ENCODE measurements around the gene ZNF524. TPM values are rescaled to one million over a fixed set of nuclear protein-coding genes. Genes with fewer than 3 reads are reported as not detected.
"Not testable (repeated sequence)": the region's sequence is repeated elsewhere in the genome, so short reads cannot be mapped to it uniquely, and the experiment has no call there.

Gene ZNF524
- polyA plus RNA-seq, 2 of the 4 experiments (the other 2 are of a cell fraction), result 6.4 to 9.7 TPM

DNA sequence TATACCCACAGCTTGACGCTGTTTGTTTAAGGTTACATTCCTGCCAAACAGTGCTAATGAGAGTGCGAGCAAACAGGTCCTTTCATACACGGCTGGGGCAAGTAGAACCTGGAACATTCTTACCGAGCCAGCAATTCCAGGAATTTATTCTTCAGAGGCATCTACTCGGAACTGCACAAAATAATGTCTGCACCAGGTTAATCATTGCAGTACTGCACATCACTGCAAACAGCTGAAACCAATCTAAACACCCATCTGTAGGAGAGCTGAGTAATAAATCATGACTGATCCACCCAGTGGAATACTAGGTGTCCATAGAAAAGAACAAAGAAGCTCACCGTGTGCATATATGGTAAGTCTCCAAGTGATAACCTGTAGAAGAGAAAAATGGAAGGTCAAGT is 18.3 kb upstream of the ZNF524 start:
- TF ChIP-seq GATA3 (IDR thresholded peaks at IDR 0.05; ENCODE audit: borderline replicate concordance), result peak; percentile 73; the same call in 1 of the 2 replicates
- peak; percentile 29; the same call in 1 of the 2 replicates for TF ChIP-seq HOXB5 (CRISPR knock-in tag; IDR thresholded peaks at IDR 0.05)
- TF ChIP-seq, protein P1, sequence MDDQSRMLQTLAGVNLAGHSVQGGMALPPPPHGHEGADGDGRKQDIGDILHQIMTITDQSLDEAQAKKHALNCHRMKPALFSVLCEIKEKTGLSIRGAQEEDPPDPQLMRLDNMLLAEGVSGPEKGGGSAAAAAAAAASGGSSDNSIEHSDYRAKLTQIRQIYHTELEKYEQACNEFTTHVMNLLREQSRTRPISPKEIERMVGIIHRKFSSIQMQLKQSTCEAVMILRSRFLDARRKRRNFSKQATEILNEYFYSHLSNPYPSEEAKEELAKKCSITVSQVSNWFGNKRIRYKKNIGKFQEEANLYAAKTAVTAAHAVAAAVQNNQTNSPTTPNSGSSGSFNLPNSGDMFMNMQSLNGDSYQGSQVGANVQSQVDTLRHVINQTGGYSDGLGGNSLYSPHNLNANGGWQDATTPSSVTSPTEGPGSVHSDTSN (IDR thresholded peaks at IDR 0.05), result peak; percentile 73; the same call in 1 of the 2 replicates
- peak; percentile 41; the same call in 1 of the 2 replicates for TF ChIP-seq MAX (IDR thresholded peaks at IDR 0.05)
- no peak for TF ChIP-seq NFE2L2 (conservative IDR thresholded peaks at IDR 0.05; ENCODE audit: low read length)
- peak overlapping the region; percentile 85 for H3K4me2 ChIP-seq
- H3K4me3 ChIP-seq, result peak overlapping the region; percentile 96; the same call in 2 of the 3 replicates
- H3K9me3 ChIP-seq, result no peaks in the 10 kb centered on the region
- ChIA-PET POLR2A (interaction anchor here (1.1 to 2.7 kb wide), 6 partner anchors 18 to 62 kb away, joined by 4 to 22 read pairs (median 9); partner anchors contain the start of genes FIZ1, ZNF524 and ZNF865), CTCF (interaction anchor here (1.0 to 3.0 kb wide), 8 partner anchors 25 to 86 kb away, joined by 3 to 20 read pairs (median 6); partner anchors contain the start of gene ZNF865)
- DNase-seq (ENCODE audit: low read depth in 1 of 2, low spot score in 1 of 2) (peak; percentile 67 to 88), ATAC-seq (peak; percentile 42 to 69; a peak in 5 of 6 replicates), FAIRE-seq (peak; percentile 98)
- peaks cover 38% of the 10 kb centered on the region for H3K4me1 ChIP-seq
- 3% methylated on average over 6 of the region's 6 CpGs for WGBS (ENCODE audit: missing lambda C conversion rate)
- H3K27ac ChIP-seq, result peak overlapping the region; percentile 99 to 100

DNA sequence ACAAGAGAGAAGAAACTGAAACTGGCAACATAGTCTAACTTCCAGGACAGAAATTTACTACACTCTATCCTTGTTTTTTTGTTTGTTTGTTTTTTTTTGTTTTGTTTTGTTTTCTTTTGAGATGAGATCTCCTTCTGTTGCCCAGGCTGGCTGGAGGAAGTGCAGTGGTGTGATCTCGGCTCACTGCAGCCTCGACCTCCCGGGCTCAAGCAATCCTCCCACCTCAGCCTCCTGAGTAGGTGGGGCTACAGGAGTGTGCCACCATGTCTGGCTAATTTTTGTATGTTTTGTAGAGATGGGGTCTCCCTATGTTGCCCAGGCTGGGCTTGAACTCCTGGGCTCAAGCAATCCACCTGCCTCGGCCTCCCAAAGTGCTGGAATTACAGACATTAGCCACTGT is 17.8 kb upstream of the ZNF524 start:
- CTCF ChIA-PET, result interaction anchor here (0.6 to 3.0 kb wide), 8 partner anchors 24 to 441 kb away, joined by 3 to 20 read pairs (median 6); partner anchors contain the start of gene ZNF865
- TF ChIP-seq MAX (IDR thresholded peaks at IDR 0.05), result 0 out of 2 replicates have a peak, but pooled peaks have one; percentile 1
- not testable (repeated sequence) for FAIRE-seq; H3K9me3 ChIP-seq; H3K4me3 ChIP-seq; ATAC-seq; DNase-seq (ENCODE audit: low read depth in 1 of 2, low spot score in 1 of 2)
- 42% methylated on average over 4 of the region's 4 CpGs for WGBS (ENCODE audit: missing lambda C conversion rate)
- Histone ChIP-seq H3K4me1 (peaks cover 39% of the 10 kb centered on the region), H3K4me2 (peak overlapping the region; percentile 85), H3K27ac (peak overlapping the region; percentile 99 to 100)
- POLR2A ChIA-PET, result interaction anchor here (1.1 to 2.7 kb wide), 6 partner anchors 17 to 62 kb away, joined by 4 to 22 read pairs (median 9); partner anchors contain the start of genes FIZ1, ZNF524 and ZNF865

DNA sequence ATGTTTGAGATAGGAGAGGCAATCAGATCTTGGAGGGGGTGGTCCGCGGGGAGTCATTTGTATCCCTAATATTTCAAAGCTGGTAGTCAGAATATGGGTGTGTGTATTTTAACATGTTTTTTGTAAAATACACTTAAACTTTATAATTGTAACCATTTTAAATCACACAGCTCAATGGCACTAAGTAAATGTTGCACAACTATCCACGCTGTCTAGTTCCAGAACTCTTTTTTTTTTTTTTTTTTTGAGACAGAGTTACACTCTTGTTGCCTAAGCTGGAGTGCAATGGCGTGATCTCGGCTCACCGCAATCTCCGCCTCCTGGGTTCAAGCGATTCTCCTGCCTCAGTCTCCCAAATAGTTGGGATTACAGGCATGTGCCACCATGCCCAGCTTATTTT is 16.2 kb upstream of the ZNF524 start:
- not testable (repeated sequence) for DNase-seq (ENCODE audit: low read depth in 1 of 2, low spot score in 1 of 2); H3K9me3 ChIP-seq; H3K4me2 ChIP-seq; FAIRE-seq; H3K4me3 ChIP-seq; ATAC-seq; H3K27ac ChIP-seq
- ChIA-PET CTCF (interaction anchor here (0.7 to 3.4 kb wide), 6 partner anchors 9 to 116 kb away, joined by 3 to 17 read pairs (median 4); partner anchors contain the start of gene FIZ1), POLR2A (interaction anchor here (1.1 to 1.4 kb wide), 2 partner anchors 15 to 21 kb away, joined by 3 read pairs; partner anchors contain the start of genes FIZ1 and ZNF865)
- WGBS (ENCODE audit: missing lambda C conversion rate), result 90% methylated on average over 8 of the region's 8 CpGs
- peaks cover 39% of the 10 kb centered on the region for H3K4me1 ChIP-seq

- no peak overlapping the region for H3K27ac ChIP-seq
- H3K4me2 ChIP-seq, result no peak overlapping the region
- H3K4me1 ChIP-seq, result peaks cover 34% of the 10 kb centered on the region
- no peaks in the 10 kb centered on the region for H3K9me3 ChIP-seq
- H3K4me3 ChIP-seq, result no peak overlapping the region
- no peak for DNase-seq (ENCODE audit: low read depth in 1 of 2, low spot score in 1 of 2)
- no peak for ATAC-seq
- WGBS (ENCODE audit: missing lambda C conversion rate), result 93% methylated on average over 11 of the region's 11 CpGs
- POLR2A ChIA-PET, result interaction anchor here (0.8 to 1.4 kb wide), 3 partner anchors 15 to 108 kb away, joined by 3 to 7 read pairs (median 3); partner anchors contain the start of genes FIZ1, ZNF628 and ZNF865
- TF ChIP-seq MAFK (IDR thresholded peaks at IDR 0.05; ENCODE audit: partially characterized antibody) (no peak), HEYL (CRISPR knock-in tag; IDR thresholded peaks at IDR 0.05) (no peak), CBX8 (IDR thresholded peaks at IDR 0.05) (no peak), HOXA7 (CRISPR knock-in tag; IDR thresholded peaks at IDR 0.05) (no peak), JUNB (IDR thresholded peaks at IDR 0.05) (no peak), CEBPB (IDR thresholded peaks at IDR 0.05) (no peak), RAD21 (conservative IDR thresholded peaks at IDR 0.05 in 1 of 2, IDR thresholded peaks at IDR 0.05 in 1 of 2) (no peak), SREBF2 (IDR thresholded peaks at IDR 0.05) (no peak), GATA3 (IDR thresholded peaks at IDR 0.05; ENCODE audit: borderline replicate concordance) (no peak), NPAS2 (CRISPR knock-in tag; IDR thresholded peaks at IDR 0.05; ENCODE audit: borderline replicate concordance) (no peak), KDM5A (IDR thresholded peaks at IDR 0.05) (no peak), CHD2 (IDR thresholded peaks at IDR 0.05; ENCODE audit: low read length, partially characterized antibody) (no peak), RCOR1 (IDR thresholded peaks at IDR 0.05; ENCODE audit: low read depth, low read length) (no peak), NFE2L2 (conservative IDR thresholded peaks at IDR 0.05; ENCODE audit: low read length) (no peak), BHLHE40 (IDR thresholded peaks at IDR 0.05; ENCODE audit: low read depth, low read length) (no peak), MAX (IDR thresholded peaks at IDR 0.05) (no peak), NR3C1 (IDR thresholded peaks at IDR 0.05) (no peak)
- CTCF ChIA-PET, result interaction anchor here (0.9 to 3.4 kb wide), 4 partner anchors 14 to 117 kb away, joined by 3 to 17 read pairs (median 4); partner anchors contain the start of gene FIZ1
- no peak for FAIRE-seq
Measured at GRCh38 chr19:55584871-55585270, 15.2 kb upstream of the ZNF524 start.

Data from A549 (cell line).